Right atrium auricular region (tissue), 2 donors: Measurements from ENCODE around the gene ADCY2. TPM values are rescaled to one million over a fixed set of nuclear protein-coding genes. Genes with fewer than 3 reads are reported as not detected.

Experiments used
- DNase-seq: peaks from one replicate; pipeline ENCODE4 v3.0.0-alpha.2; 2019; ENCODE audit warnings: low spot score
- H3K27ac ChIP-seq, 2 donors: fragments of 200-600 bp; sonication (generic); 1 replicate in 1 of 2; 2 replicates in 1 of 2; pipeline ENCODE4 v1.5.1; 2016 to 2019
- H3K27me3 ChIP-seq, 2 donors: fragments of 200-600 bp; sonication (generic); one replicate each; pipeline versions ENCODE4 v1.5.1 to v1.6.0; 2017 to 2019
- H3K36me3 ChIP-seq: fragments of 200-600 bp; sonication (generic); one replicate; pipeline ENCODE4 v1.5.1; 2016
- H3K4me1 ChIP-seq, 2 donors: fragments of 200-600 bp; sonication (generic); one replicate each; pipeline versions ENCODE4 v1.5.1 to v1.6.0; 2017 to 2019
- H3K4me3 ChIP-seq, 2 donors: fragments of 200-600 bp; sonication (generic); 1 replicate in 1 of 2; 2 replicates in 1 of 2; pipeline ENCODE4 v1.5.1; 2017 to 2019; ENCODE audit warnings: mild to moderate bottlenecking in 1 of 2, moderate library complexity in 1 of 2
- H3K9me3 ChIP-seq, 2 donors: fragments of 200-600 bp; sonication (generic); one replicate each; pipeline ENCODE4 v1.5.1; 2019
- CTCF ChIP-seq, 2 donors: fragments of 200-600 bp; sonication (generic); IDR thresholded peaks; one replicate each; pipeline ENCODE4 v1.5.1; 2019; ENCODE audit warnings: antibody characterized with exemption in 2 of 2
- total RNA-seq, 2 donors: library from RNA; depleted of rRNA; stranded (reverse); fragments of >200 nt; gene quantifications; one replicate each; pipeline ENCODE4 v1.1.0, GENCODE V29; 2016

ADCY2 gene
- total RNA-seq, 2 donors from 2014 or later, result 3.3 TPM; not detected in 1

GRCh38 chr5:7662289-7662688 lies 266.4 kb downstream of the ADCY2 start:
- Histone ChIP-seq H3K9me3 (no peaks in the 10 kb centered on the region), H3K27me3 (no peaks in the 10 kb centered on the region), H3K4me3 (no peak overlapping the region), H3K4me1 (no peaks in the 10 kb centered on the region), H3K27ac (no peak overlapping the region), H3K36me3 (no peaks in the 10 kb centered on the region)
- no peak for DNase-seq
- no peak for TF ChIP-seq CTCF (IDR thresholded peaks at IDR 0.05)

GRCh38 chr5:7663808-7664207 lies 267.9 kb downstream of the ADCY2 start:
- no peaks in the 10 kb centered on the region for H3K9me3 ChIP-seq
- H3K27ac ChIP-seq, result no peak overlapping the region
- H3K4me3 ChIP-seq, result no peak overlapping the region
- DNase-seq, result no peak
- H3K27me3 ChIP-seq, result no peaks in the 10 kb centered on the region
- no peaks in the 10 kb centered on the region for H3K4me1 ChIP-seq
- no peak for TF ChIP-seq CTCF (IDR thresholded peaks at IDR 0.05)
- no peaks in the 10 kb centered on the region for H3K36me3 ChIP-seq

- Histone ChIP-seq H3K4me3 (no peak overlapping the region), H3K36me3 (no peaks in the 10 kb centered on the region), H3K9me3 (no peaks in the 10 kb centered on the region), H3K27me3 (no peaks in the 10 kb centered on the region), H3K27ac (no peak overlapping the region), H3K4me1 (no peaks in the 10 kb centered on the region)
- DNase-seq, result no peak
- no peak for TF ChIP-seq CTCF (IDR thresholded peaks at IDR 0.05)
Observed at GRCh38 chr5:7664208-7664607, 268.3 kb downstream of the ADCY2 start.

- no peak overlapping the region for H3K27ac ChIP-seq
- no peaks in the 10 kb centered on the region for H3K9me3 ChIP-seq
- H3K4me1 ChIP-seq, result no peaks in the 10 kb centered on the region
- H3K4me3 ChIP-seq, result no peak overlapping the region
- no peak for TF ChIP-seq CTCF (IDR thresholded peaks at IDR 0.05)
- no peaks in the 10 kb centered on the region for H3K27me3 ChIP-seq
- no peaks in the 10 kb centered on the region for H3K36me3 ChIP-seq
- DNase-seq, result no peak
Observed at GRCh38 chr5:7667216-7667767, 271.4 kb downstream of the ADCY2 start.

- Histone ChIP-seq H3K36me3 (no peaks in the 10 kb centered on the region), H3K27me3 (no peaks in the 10 kb centered on the region), H3K4me1 (no peaks in the 10 kb centered on the region), H3K27ac (no peak overlapping the region), H3K9me3 (no peaks in the 10 kb centered on the region), H3K4me3 (no peak overlapping the region)
- TF ChIP-seq CTCF (IDR thresholded peaks at IDR 0.05), result no peak
- DNase-seq, result no peak
Observed at GRCh38 chr5:7668161-7668560, 272.2 kb downstream of the ADCY2 start.

GRCh38 chr5:7668627-7669026 lies 272.7 kb downstream of the ADCY2 start:
- no peak overlapping the region for H3K27ac ChIP-seq
- no peak for TF ChIP-seq CTCF (IDR thresholded peaks at IDR 0.05)

More at GRCh38 chr5:7668627-7669026, 272.7 kb downstream of the ADCY2 start:
- Histone ChIP-seq H3K27me3 (no peaks in the 10 kb centered on the region), H3K9me3 (no peaks in the 10 kb centered on the region), H3K4me3 (no peak overlapping the region), H3K4me1 (no peaks in the 10 kb centered on the region), H3K36me3 (no peaks in the 10 kb centered on the region)
- DNase-seq, result no peak
